H1 (cell line): ENCODE results near the gene PRSS3. TPM values are rescaled to one million over a fixed set of nuclear protein-coding genes. Genes with fewer than 3 reads are reported as not detected.

Source experiments
- RFX5 ChIP-seq: IDR thresholded peaks from 2 replicates; pipeline ENCODE4 v1.6.1; 2011; ENCODE audit warnings: low read depth, low read length, improper control_type of control experiment, borderline replicate concordance
- SIX5 ChIP-seq: IDR thresholded peaks from 2 replicates; pipeline ENCODE4 v1.6.1; 2011; ENCODE audit warnings: mild to moderate bottlenecking, low read depth, low read length
- SRF ChIP-seq: IDR thresholded peaks from 2 replicates; pipeline ENCODE4 v1.6.1; 2011; ENCODE audit warnings: mild to moderate bottlenecking, low read depth, low read length, moderate library complexity
- polyA plus RNA-seq, 7 experiments: library from polyadenylated mRNA; depleted of rRNA in 3 of 7; stranded (reverse) in 5 of 7; unstranded in 2 of 7; fragments of >200 nt in 5 of 7; fragments of 200-250 nt in 2 of 7; gene quantifications; 1 replicate in 5 of 7; 2 replicates in 1 of 7; 4 replicates in 1 of 7; pipeline versions ENCODE4 v1.2.1 to v1.2.3, GENCODE V29; 2011 to 2013; ENCODE audit warnings: missing spikeins in 2 of 7, mixed read lengths in 2 of 7
- total RNA-seq: library from RNA; stranded (reverse); fragmentation: NEBNext Ultra II Directional; extraction: Animal tissue kit (Norgen Biotek cat#: 25700); gene quantifications from 2 replicates; pipeline ENCODE4 v1.2.1, GENCODE V29; 2021

PRSS3 gene
- total and polyA plus RNA-seq, 2 of the 8 experiments (the other 6 are each of a cell fraction or from before 2014, with no cell fraction given), result 0.12 TPM; not detected in 1

- TF ChIP-seq SRF, result no peak
- TF ChIP-seq SIX5, result no peak
- TF ChIP-seq RFX5, result no peak
- TF ChIP-seq, all 59 proteins: peak for 0
Observed at GRCh38 chr9:33750307-33750838, 45.0 kb upstream of the PRSS3 start (continued).
